Muscle of leg (tissue), 11 donors: Measurements from ENCODE around the gene ZNF487. TPM values are rescaled to one million over a fixed set of nuclear protein-coding genes. Genes with fewer than 3 reads are reported as not detected.
"Not testable (repeated sequence)": the region's sequence is repeated elsewhere in the genome, so short reads cannot be mapped to it uniquely, and the experiment has no call there.

Experiments used
- DNase-seq: peaks from one replicate; pipeline ENCODE4 v3.0.0; 2013
- H3K27ac ChIP-seq: one replicate; pipeline ENCODE4 v1.5.1; 2013; ENCODE audit warnings: mild to moderate bottlenecking, low read length, control low read depth
- H3K27me3 ChIP-seq: one replicate; pipeline ENCODE4 v1.6.1; 2013; ENCODE audit warnings: low read length; ENCODE audit not compliant: control insufficient read depth, insufficient read depth
- H3K36me3 ChIP-seq: one replicate; pipeline ENCODE4 v1.6.1; 2013; ENCODE audit warnings: low read length; ENCODE audit not compliant: control insufficient read depth, insufficient read depth
- H3K4me1 ChIP-seq: one replicate; pipeline ENCODE4 v1.6.1; 2013; ENCODE audit warnings: low read length; ENCODE audit not compliant: control insufficient read depth, insufficient read depth
- H3K4me3 ChIP-seq: one replicate; pipeline ENCODE4 v1.5.1; 2013; ENCODE audit warnings: low read length, control low read depth
- H3K9me3 ChIP-seq: replicated peaks from 2 replicates; pipeline ENCODE4 v1.6.1; 2013; ENCODE audit warnings: low read depth, low read length; ENCODE audit not compliant: control insufficient read depth
- WGBS: methylation state at CpG from one replicate; pipeline ENCODE4 v1.1.5; 2013; ENCODE audit warnings: missing lambda C conversion rate; ENCODE audit not compliant: insufficient coverage; 5-methylcytosine and 5-hydroxymethylcytosine counted together
- polyA plus RNA-seq, 8 donors: library from polyadenylated mRNA; unstranded; fragments of 120-200 nt; gene quantifications; one replicate each; pipeline versions ENCODE4 v1.2.1 to v1.2.3, GENCODE V29; 2013; ENCODE audit warnings: inconsistent platforms in 1 of 8, low replicate concordance in 1 of 8; ENCODE audit not compliant: insufficient read length in 8 of 8, insufficient read depth in 1 of 8
- total RNA-seq: library from RNA; stranded (reverse); fragments of 120-200 nt; gene quantifications from one replicate; pipeline ENCODE4 v1.2.4, GENCODE V29; 2013

Gene ZNF487
- total and polyA plus RNA-seq, 9 donors: 3.6 to 5.9 (median 4.1) TPM

DNA sequence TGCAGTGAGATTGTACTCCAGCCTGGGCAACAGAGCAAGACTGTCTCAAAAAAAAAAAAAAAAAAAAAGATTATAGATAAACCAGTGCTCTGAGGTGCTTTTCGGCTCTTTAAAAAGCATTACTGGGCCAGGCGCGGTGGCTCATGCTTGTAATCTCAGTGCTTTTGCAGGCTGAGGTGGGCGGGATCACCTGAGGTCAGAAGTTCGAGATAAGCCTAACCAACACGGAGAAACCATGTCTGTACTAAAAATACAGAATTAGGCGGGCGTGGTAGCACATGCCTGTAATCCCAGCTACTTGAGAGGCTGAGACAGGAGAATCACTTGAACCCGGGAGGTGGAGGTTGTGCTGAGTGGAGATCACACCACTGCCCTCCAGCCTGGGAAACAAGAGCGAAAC, 21.4 kb upstream of the ZNF487 start:
- Histone ChIP-seq H3K9me3 (no peaks in the 10 kb centered on the region), H3K4me3 (no peak overlapping the region), H3K4me1 (peaks cover 5% of the 10 kb centered on the region), H3K27ac (no peak overlapping the region), H3K36me3 (no peaks in the 10 kb centered on the region), H3K27me3 (no peaks in the 10 kb centered on the region)
- WGBS: 94% methylated on average over 5 of the region's 10 CpGs
- no peak for DNase-seq

DNA sequence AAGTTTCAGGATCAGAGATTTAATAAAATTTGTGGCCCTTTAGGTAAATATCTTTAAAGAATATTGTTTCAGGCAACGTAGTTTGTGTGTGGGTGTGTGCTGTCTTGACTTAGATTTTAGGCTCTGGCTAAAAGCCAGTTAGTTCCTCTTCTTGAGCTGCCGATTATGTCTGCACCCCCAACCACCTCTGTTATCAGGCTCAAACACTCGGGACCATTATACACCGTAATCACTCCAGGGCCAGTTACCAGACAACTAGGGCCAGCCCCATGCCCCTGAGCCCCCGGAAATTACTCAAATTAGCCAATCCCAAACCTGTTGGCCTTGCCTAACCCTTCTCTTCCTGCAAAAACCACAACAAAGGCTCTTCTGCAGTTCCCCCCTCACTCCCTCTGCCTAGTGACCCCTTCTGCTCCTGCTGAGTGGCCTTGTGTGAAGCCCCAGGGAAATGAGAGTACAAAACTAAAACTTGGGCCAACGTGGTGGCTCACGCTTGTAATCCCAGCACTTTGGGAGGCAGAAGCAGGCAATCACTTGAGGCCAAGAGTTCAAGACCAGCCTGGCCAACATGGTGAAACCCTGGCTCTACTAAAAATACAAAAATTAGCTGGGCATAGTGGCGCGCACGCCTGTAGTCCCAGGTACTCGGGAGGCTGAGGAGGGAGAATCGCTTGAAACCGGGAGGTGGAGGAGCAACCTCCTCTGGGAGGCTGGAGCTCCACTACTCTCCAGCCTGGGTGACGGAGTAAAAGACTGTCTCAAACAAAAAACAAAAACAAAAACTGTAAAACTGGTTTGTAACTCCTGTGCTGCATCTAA, 18.8 kb upstream of the ZNF487 start:
- WGBS: 20% methylated on average over 4 of the region's 14 CpGs
- no peaks in the 10 kb centered on the region for H3K9me3 ChIP-seq
- H3K4me1 ChIP-seq: peaks cover 15% of the 10 kb centered on the region
- H3K27me3 ChIP-seq: no peaks in the 10 kb centered on the region
- peak; percentile 41 for DNase-seq
- H3K4me3 ChIP-seq: no peak overlapping the region
- H3K36me3 ChIP-seq: no peaks in the 10 kb centered on the region
- peak overlapping the region; percentile 16 for H3K27ac ChIP-seq

DNA sequence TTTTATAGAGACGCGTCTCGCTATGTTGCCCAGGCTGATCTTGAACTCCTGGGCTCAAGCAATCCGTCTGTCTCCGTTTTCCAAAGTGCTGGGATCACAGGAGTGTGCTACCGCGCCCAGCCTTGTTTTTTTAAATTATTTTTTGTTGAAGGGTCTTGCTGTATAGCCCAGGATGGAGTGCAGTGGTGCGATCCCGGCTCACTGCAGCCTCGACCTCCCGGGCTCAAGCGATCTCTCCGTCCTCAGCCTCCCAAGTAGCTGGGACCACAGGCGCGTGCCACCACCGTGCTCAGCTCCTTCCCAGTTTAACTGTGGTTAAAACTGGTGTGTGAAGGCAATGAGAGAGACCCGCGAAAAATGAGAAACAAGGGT, 16.9 kb upstream of the ZNF487 start:
- Histone ChIP-seq H3K4me1 (peaks cover 15% of the 10 kb centered on the region), H3K27me3 (no peaks in the 10 kb centered on the region), H3K9me3 (no peaks in the 10 kb centered on the region), H3K27ac (peak overlapping the region; percentile 98), H3K4me3 (peak overlapping the region; percentile 69), H3K36me3 (no peaks in the 10 kb centered on the region)
- WGBS: 55% methylated on average over 13 of the region's 18 CpGs
- no peak for DNase-seq

DNA sequence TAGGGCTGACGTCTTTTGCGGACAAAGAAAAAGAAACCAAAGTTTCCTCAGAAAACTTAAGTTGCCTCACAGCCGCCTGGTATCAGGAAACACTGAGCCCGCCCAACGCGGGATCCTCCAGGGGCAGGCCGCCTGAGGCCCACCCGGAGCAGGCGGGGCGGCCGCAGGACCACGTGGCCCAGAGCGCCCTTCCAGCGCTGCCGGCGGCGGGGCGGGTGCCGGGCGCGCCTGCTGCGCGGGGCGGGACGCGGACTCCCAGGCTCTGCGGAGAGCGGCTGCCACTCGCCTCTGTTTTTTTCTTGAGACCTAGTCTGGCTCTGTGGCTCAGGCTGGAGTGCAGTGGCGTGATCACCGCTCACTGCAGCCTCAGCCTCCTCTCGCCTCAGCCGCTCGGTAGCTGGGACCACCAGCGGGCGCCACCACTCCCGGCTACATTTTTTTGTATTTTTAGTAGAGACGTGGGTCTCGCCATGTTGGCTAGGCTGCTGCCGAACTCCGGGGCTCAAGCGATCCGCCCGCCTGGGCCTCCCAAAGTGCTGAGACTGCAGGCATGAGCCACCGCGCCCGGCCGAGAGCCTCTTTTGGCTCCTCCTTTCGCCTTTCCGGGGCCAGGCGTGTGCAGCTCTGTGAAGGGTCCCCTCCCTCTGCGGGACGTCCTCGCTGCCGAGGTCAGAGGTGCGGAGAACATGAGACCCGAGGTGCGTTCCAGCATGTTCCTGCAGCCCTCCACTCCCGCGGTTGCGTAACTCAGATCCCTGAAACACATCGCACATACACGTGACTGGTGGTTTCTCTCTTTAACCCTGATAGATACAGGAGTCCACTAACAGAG, 16.3 kb upstream of the ZNF487 start:
- WGBS: under 1% methylated on average over 61 of the region's 63 CpGs
- no peaks in the 10 kb centered on the region for H3K36me3 ChIP-seq
- peak; percentile 94 for DNase-seq
- peak overlapping the region; percentile 98 for H3K27ac ChIP-seq
- no peaks in the 10 kb centered on the region for H3K9me3 ChIP-seq
- peaks cover 15% of the 10 kb centered on the region for H3K4me1 ChIP-seq
- peak overlapping the region; percentile 69 for H3K4me3 ChIP-seq
- no peaks in the 10 kb centered on the region for H3K27me3 ChIP-seq

DNA sequence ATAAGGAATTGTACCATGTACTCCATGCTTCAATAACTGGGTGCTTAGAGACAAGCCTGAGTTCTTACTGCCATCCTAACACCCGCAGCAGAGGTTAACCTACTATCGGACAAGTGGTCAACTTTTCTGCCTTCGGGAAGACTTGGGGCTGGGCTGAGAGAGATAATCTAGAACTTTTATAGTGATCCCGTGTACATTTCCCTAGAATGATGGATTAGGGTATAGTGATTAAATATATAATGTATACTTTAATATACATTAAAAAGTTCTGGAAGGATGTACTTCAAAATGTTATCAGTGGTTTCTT, 15.8 kb upstream of the ZNF487 start:
- no CpG with 5 or more reads among the region's 4 CpGs for WGBS
- no peaks in the 10 kb centered on the region for H3K27me3 ChIP-seq
- H3K9me3 ChIP-seq: no peaks in the 10 kb centered on the region
- peak overlapping the region; percentile 69 for H3K4me3 ChIP-seq
- H3K36me3 ChIP-seq: no peaks in the 10 kb centered on the region
- peaks cover 15% of the 10 kb centered on the region for H3K4me1 ChIP-seq
- no peak for DNase-seq
- peak overlapping the region; percentile 98 for H3K27ac ChIP-seq

DNA sequence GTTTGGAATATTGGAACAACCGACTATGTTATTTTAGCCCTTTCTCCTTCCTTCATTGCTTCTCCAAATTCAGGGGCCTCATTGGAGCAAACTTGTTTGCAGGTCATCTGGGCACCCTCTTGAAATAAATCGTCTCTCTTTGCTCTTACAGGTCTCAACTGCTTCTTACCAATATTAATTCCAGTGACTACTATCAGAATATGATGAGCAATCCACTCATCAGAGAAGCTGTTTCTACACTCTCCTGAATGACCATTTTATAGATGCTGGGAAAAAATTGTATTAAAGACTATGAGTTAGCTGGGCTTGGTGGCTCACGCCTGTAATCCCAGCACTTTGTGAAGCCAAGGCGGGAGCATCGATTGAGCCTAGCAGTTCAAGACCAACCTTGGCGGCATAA, 15.4 kb upstream of the ZNF487 start:
- Histone ChIP-seq H3K27me3 (no peaks in the 10 kb centered on the region), H3K27ac (peak overlapping the region; percentile 98), H3K9me3 (no peaks in the 10 kb centered on the region), H3K4me1 (peaks cover 15% of the 10 kb centered on the region), H3K36me3 (no peaks in the 10 kb centered on the region), H3K4me3 (no peak overlapping the region)
- peak; percentile 16 for DNase-seq
- whole genome bisulfite sequencing: 88% methylated on average over 4 of the region's 6 CpGs

DNA sequence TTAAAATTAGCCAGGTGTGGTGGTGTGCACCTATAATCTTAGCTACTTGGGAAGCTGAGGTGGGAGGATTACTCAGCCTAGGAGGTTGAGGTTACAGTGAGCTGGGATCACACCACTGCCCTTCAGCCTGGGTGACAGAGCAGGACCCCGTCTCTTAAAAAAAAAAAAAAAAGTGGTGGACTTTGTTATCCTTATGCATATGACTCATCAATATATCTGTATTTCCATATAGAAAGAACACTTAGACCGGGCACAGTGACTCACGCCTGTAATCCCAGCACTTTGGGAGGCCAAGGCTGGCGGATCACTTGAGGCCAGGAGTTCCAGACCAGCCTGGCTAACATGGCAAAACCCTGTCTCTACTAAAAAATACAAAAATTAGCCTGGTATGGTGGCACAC, 15.0 kb upstream of the ZNF487 start:
- WGBS: 90% methylated on average over 2 of the region's 4 CpGs
- H3K36me3 ChIP-seq, H3K4me3 ChIP-seq, DNase-seq, H3K9me3 ChIP-seq, H3K27ac ChIP-seq, H3K27me3 ChIP-seq: not testable (repeated sequence)
- H3K4me1 ChIP-seq: peaks cover 15% of the 10 kb centered on the region

DNA sequence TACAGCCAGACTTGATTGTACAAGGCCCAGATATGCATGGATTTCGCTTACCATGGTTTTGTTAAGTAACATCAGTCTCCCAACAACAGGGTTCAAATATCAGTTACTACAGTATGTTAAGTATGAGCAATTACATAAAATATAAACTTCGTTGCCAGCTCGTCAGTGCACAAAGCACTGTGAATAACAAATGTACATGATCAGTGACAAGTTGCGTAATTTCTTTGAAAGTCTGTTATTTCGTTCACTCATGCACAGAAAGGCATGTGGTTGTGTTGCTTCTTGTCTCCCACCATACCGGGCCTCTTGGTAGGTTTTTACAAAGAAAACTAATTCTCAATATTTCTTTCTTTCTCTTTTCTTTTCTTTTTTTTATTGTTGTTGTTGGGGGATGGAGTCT, 12.5 kb upstream of the ZNF487 start:
- no peak overlapping the region for H3K27ac ChIP-seq
- no peak for DNase-seq
- WGBS: 100% methylated on average over 3 of the region's 6 CpGs
- H3K36me3 ChIP-seq: no peaks in the 10 kb centered on the region
- no peak overlapping the region for H3K4me3 ChIP-seq
- H3K27me3 ChIP-seq: no peaks in the 10 kb centered on the region
- H3K9me3 ChIP-seq: no peaks in the 10 kb centered on the region
- H3K4me1 ChIP-seq: peaks cover 15% of the 10 kb centered on the region

DNA sequence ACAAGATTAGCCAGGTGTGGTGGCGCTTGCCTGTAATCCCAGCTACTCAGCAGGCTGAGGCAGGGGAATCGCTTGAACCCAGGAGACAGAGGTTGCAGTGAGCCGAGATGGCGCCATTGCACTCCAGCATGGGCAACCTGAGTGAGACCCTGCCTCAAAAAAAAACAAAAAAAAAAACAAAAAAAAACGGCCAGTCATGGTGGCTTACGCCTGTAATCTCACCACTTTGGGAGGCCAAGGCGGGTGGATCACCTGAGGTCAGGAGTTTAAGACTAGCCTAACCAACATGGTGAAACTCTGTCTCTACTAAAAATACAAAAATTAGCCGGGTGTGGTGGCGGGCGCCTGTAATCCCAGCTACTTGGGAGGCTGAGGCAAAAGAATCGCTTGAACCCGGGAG, 10.4 kb upstream of the ZNF487 start:
- H3K9me3 ChIP-seq, H3K27me3 ChIP-seq, H3K36me3 ChIP-seq, H3K4me1 ChIP-seq, H3K27ac ChIP-seq, DNase-seq, H3K4me3 ChIP-seq: not testable (repeated sequence)
- WGBS: 100% methylated on average over 3 of the region's 12 CpGs

DNA sequence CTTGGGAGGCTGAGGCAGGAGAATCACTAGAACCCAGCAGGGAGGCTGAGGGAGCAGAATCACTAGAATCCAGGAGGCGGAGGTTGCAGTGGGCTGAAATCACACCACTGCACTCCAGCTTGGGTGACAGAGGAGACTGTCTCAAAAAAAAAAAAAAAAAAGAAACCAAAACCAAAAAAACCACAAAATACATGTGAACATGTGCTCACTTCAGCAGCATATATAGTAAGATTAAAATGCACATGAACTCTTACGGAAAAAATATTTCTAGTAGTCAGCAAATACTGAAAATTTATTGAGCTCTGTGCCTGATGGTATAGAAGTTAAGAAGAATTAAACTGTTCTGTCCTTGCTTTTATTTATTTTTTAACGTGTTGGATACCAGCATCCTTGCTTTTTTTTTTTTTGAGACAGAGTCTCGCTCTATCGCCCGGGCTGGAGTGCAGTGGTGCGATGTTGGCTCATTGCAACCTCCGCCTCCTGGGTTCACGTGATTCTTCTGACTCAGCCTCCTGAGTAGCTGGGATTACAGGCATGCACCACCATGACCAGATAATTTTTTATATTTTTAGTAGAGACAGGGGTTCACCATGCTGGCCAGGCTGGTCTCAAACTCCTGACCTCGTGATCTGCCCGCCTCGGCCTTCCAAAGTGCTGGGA, 9.6 kb upstream of the ZNF487 start:
- H3K4me3 ChIP-seq: no peak overlapping the region
- H3K4me1 ChIP-seq: no peaks in the 10 kb centered on the region
- 81% methylated on average over 6 of the region's 12 CpGs for WGBS
- DNase-seq: no peak
- H3K27ac ChIP-seq: no peak overlapping the region
- no peaks in the 10 kb centered on the region for H3K9me3 ChIP-seq
- no peaks in the 10 kb centered on the region for H3K27me3 ChIP-seq
- H3K36me3 ChIP-seq: no peaks in the 10 kb centered on the region
